CD4-positive, CD25-positive, alpha-beta regulatory T cell (primary cell): ENCODE measurements around the gene ASTN1. TPM values are rescaled to one million over a fixed set of nuclear protein-coding genes. Genes with fewer than 3 reads are reported as not detected.

Experiments used
- ATAC-seq, 2 donors: fragments of 150-1000 bp; cut with Tn5 transposase; one replicate each; pipeline ENCODE4 v1.10.0; 2021; ENCODE audit warnings: low read depth in 2 of 2, moderate number of reproducible peaks in 2 of 2, moderate library complexity in 1 of 2
- DNase-seq, 3 donors: peaks; one replicate each; pipeline versions ENCODE4 v3.0.0 to v3.0.0-alpha.2; 2012 to 2022; ENCODE audit warnings: mixed read lengths in 1 of 3
- H3K27ac ChIP-seq: one replicate; pipeline ENCODE4 v1.7.0; 2013; ENCODE audit warnings: mild to moderate bottlenecking, low read length; ENCODE audit not compliant: insufficient read depth, poor library complexity, severe bottlenecking
- H3K27me3 ChIP-seq: one replicate; pipeline ENCODE4 v1.7.0; 2013; ENCODE audit warnings: low read length; ENCODE audit not compliant: control insufficient read depth, insufficient read depth
- H3K36me3 ChIP-seq: one replicate; pipeline ENCODE4 v1.7.0; 2013; ENCODE audit warnings: mild to moderate bottlenecking, low read length, moderate library complexity; ENCODE audit not compliant: control insufficient read depth, insufficient read depth
- H3K4me1 ChIP-seq: 2 replicates; pipeline ENCODE4 v1.7.0; 2013; ENCODE audit warnings: mild to moderate bottlenecking, low read length; ENCODE audit not compliant: insufficient read depth, control insufficient read depth, poor library complexity, severe bottlenecking
- H3K4me3 ChIP-seq: one replicate; pipeline ENCODE4 v1.7.0; 2013; ENCODE audit warnings: low read depth, mild to moderate bottlenecking, low read length, moderate library complexity
- H3K9me3 ChIP-seq, 2 experiments: 1 replicate in 1 of 2; 2 replicates in 1 of 2; pipeline ENCODE4 v1.7.0; 2013; ENCODE audit warnings: low read length in 2 of 2, mild to moderate bottlenecking in 1 of 2, moderate library complexity in 1 of 2; ENCODE audit not compliant: control insufficient read depth in 2 of 2
- H3K27ac Mint-ChIP-seq, 3 donors: one replicate each; pipeline ENCODE4 v1.8.0; 2020 to 2022; ENCODE audit warnings: mild to moderate bottlenecking in 3 of 3, mixed read lengths in 3 of 3, moderate library complexity in 2 of 3
- H3K27me3 Mint-ChIP-seq: one replicate; pipeline ENCODE4 v1.8.0; 2022; ENCODE audit warnings: mild to moderate bottlenecking, mixed read lengths
- H3K36me3 Mint-ChIP-seq: one replicate; pipeline ENCODE4 v1.8.0; 2020; ENCODE audit warnings: mixed read lengths
- H3K4me1 Mint-ChIP-seq, 4 donors: one replicate each; pipeline ENCODE4 v1.8.0; 2020 to 2022; ENCODE audit warnings: mixed read lengths in 4 of 4, mild to moderate bottlenecking in 1 of 4
- H3K4me3 Mint-ChIP-seq, 4 donors: one replicate each; pipeline ENCODE4 v1.8.0; 2020 to 2022; ENCODE audit warnings: mild to moderate bottlenecking in 4 of 4, mixed read lengths in 4 of 4, moderate library complexity in 3 of 4
- H3K9me3 Mint-ChIP-seq, 7 donors: one replicate each; pipeline ENCODE4 v1.8.0; 2020 to 2022; ENCODE audit warnings: mixed read lengths in 7 of 7, mild to moderate bottlenecking in 3 of 7, moderate library complexity in 2 of 7
- polyA plus RNA-seq, 4 donors: library from polyadenylated mRNA; unstranded; fragments of 300-500 nt; fragmentation: Illumina TruSeq; gene quantifications; one replicate each; pipeline ENCODE4 v1.2.3, GENCODE V29; 2021
- total RNA-seq: library from RNA; stranded (reverse); gene quantifications from one replicate; pipeline ENCODE4 v1.2.3, GENCODE V29; 2022

Gene ASTN1
- total and polyA plus RNA-seq, 5 donors from 2014 or later, result not detected

DNA sequence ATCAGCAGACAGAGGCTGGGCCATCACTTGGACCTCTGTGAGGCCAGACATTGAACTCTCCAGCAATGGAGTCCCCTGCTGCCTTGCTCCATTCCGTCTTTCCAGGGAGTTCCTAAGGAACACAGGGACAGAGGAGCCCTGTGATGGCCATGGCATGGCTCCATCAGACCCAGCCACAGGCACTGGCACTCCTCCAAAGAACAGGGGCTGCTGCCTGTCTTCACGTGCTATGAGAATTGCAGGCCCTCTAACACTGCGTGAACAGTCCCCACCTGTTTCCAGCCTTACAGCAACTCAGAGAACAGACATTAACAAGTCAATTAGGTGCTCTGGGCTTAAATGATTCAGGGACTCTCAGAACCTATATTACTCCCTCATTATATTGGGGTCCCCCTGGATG is 140.8 kb downstream of the ASTN1 start:
- peaks cover 0 to 9% (median 4%) of the 10 kb centered on the region in 7 donors for H3K9me3 Mint-ChIP-seq
- no peaks in the 10 kb centered on the region for H3K4me1 Mint-ChIP-seq
- no peaks in the 10 kb centered on the region for H3K27me3 Mint-ChIP-seq
- Histone ChIP-seq H3K4me1 (no peaks in the 10 kb centered on the region), H3K9me3 (no peaks in the 10 kb centered on the region), H3K4me3 (no peak overlapping the region), H3K36me3 (no peaks in the 10 kb centered on the region), H3K27me3 (no peaks in the 10 kb centered on the region), H3K27ac (no peak overlapping the region)
- ATAC-seq (no peak), DNase-seq (no peak)
- no peak overlapping the region for H3K27ac Mint-ChIP-seq
- H3K36me3 Mint-ChIP-seq, result no peaks in the 10 kb centered on the region
- H3K4me3 Mint-ChIP-seq, result no peak overlapping the region

DNA sequence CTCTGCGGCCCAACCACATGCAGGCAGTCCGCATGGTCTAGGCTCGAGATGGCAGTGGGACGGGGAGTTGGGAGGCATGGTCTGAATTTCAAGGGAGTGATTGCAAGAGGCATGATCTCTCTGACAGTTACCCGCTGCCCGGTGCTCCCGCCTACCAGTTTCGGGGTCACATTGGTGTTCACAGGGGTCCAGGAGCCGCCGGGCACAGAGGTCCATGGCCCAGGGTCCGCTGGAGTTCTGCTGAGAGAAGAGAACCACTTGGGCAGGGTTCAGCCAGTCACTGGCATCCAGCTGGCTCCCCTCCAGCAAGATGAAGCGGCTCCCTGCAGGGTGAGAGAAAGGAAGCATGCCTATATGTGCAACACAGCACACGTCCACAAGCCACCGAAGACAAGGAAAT is 141.3 kb downstream of the ASTN1 start:
- Histone ChIP-seq H3K4me1 (no peaks in the 10 kb centered on the region), H3K9me3 (no peaks in the 10 kb centered on the region), H3K27ac (no peak overlapping the region), H3K27me3 (no peaks in the 10 kb centered on the region), H3K36me3 (no peaks in the 10 kb centered on the region), H3K4me3 (no peak overlapping the region)
- H3K9me3 Mint-ChIP-seq, result peaks cover 0 to 9% (median 4%) of the 10 kb centered on the region in 7 donors
- H3K4me3 Mint-ChIP-seq, result no peak overlapping the region
- no peaks in the 10 kb centered on the region for H3K27me3 Mint-ChIP-seq
- ATAC-seq, result no peak
- H3K36me3 Mint-ChIP-seq, result no peaks in the 10 kb centered on the region
- DNase-seq, result no peak
- H3K4me1 Mint-ChIP-seq, result no peaks in the 10 kb centered on the region
- H3K27ac Mint-ChIP-seq, result no peak overlapping the region

DNA sequence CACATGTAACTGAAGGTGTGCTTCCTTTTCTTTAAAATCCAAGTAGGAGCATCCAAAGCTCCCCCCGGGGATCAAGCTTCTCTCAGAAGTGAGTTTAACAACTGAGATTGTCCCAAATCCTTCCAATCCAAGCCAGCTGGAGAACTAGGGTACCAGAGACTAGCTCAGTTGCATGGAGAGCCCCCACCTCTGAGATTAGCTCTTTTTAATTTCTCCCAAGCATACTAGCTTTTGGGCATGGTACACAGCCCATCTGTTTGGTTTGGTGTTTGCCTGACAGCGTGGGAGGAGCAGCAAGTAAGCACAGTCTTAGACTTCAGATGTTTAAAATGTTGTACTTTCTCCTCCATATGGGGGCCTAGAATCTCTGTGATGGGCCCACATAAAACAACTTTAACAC is 142.8 kb downstream of the ASTN1 start:
- H3K36me3 Mint-ChIP-seq, result no peaks in the 10 kb centered on the region

GRCh38 chr1:177020851-177021589 is 143.5 kb downstream of the ASTN1 start:
- Mint-ChIP-seq H3K27ac (no peak overlapping the region), H3K27me3 (no peaks in the 10 kb centered on the region), H3K9me3 (peaks cover 0 to 6% (median 3%) of the 10 kb centered on the region in 7 donors), H3K4me1 (no peaks in the 10 kb centered on the region), H3K4me3 (no peak overlapping the region), H3K36me3 (no peaks in the 10 kb centered on the region)
- Histone ChIP-seq H3K9me3 (no peaks in the 10 kb centered on the region), H3K4me1 (no peaks in the 10 kb centered on the region), H3K27ac (no peak overlapping the region), H3K4me3 (no peak overlapping the region), H3K36me3 (no peaks in the 10 kb centered on the region), H3K27me3 (no peaks in the 10 kb centered on the region)
- ATAC-seq (no peak), DNase-seq (no peak)

More for the DNA sequence above, 142.8 kb downstream of the ASTN1 start:
- ATAC-seq (no peak), DNase-seq (no peak)
- no peaks in the 10 kb centered on the region for H3K4me1 Mint-ChIP-seq
- peaks cover 0 to 6% (median 4%) of the 10 kb centered on the region in 7 donors for H3K9me3 Mint-ChIP-seq
- no peak overlapping the region for H3K27ac ChIP-seq
- H3K4me3 ChIP-seq, result no peak overlapping the region
- no peaks in the 10 kb centered on the region for H3K4me1 ChIP-seq
- no peaks in the 10 kb centered on the region for H3K9me3 ChIP-seq
- no peak overlapping the region for H3K27ac Mint-ChIP-seq
- H3K4me3 Mint-ChIP-seq, result no peak overlapping the region
- no peaks in the 10 kb centered on the region for H3K27me3 ChIP-seq
- no peaks in the 10 kb centered on the region for H3K27me3 Mint-ChIP-seq
- no peaks in the 10 kb centered on the region for H3K36me3 ChIP-seq

- H3K9me3 Mint-ChIP-seq, result peaks cover 0 to 5% (median 2%) of the 10 kb centered on the region in 7 donors
- no peak overlapping the region for H3K27ac Mint-ChIP-seq
- DNase-seq, result no peak
Observed at GRCh38 chr1:177017287-177017852, 147.1 kb downstream of the ASTN1 start.

GRCh38 chr1:177014325-177014724 is 150.2 kb downstream of the ASTN1 start:
- no peaks in the 10 kb centered on the region for H3K27me3 Mint-ChIP-seq
- DNase-seq (no peak), ATAC-seq (no peak)
- H3K27me3 ChIP-seq, result no peaks in the 10 kb centered on the region
- H3K4me1 ChIP-seq, result no peaks in the 10 kb centered on the region
- H3K27ac Mint-ChIP-seq, result no peak overlapping the region
- H3K36me3 Mint-ChIP-seq, result no peaks in the 10 kb centered on the region
- H3K4me1 Mint-ChIP-seq, result no peaks in the 10 kb centered on the region
- H3K9me3 ChIP-seq, result no peaks in the 10 kb centered on the region
- no peak overlapping the region for H3K27ac ChIP-seq
- H3K9me3 Mint-ChIP-seq, result peaks cover 0 to 3% (median 0%) of the 10 kb centered on the region in 7 donors
- H3K4me3 ChIP-seq, result no peak overlapping the region
- no peaks in the 10 kb centered on the region for H3K36me3 ChIP-seq
- H3K4me3 Mint-ChIP-seq, result no peak overlapping the region

More at GRCh38 chr1:177017287-177017852, 147.1 kb downstream of the ASTN1 start:
- H3K4me3 Mint-ChIP-seq, result no peak overlapping the region
- ATAC-seq, result no peak
- Histone ChIP-seq H3K27ac (no peak overlapping the region), H3K27me3 (no peaks in the 10 kb centered on the region), H3K9me3 (no peaks in the 10 kb centered on the region), H3K4me3 (no peak overlapping the region), H3K4me1 (no peaks in the 10 kb centered on the region), H3K36me3 (no peaks in the 10 kb centered on the region)
- no peaks in the 10 kb centered on the region for H3K4me1 Mint-ChIP-seq
- no peaks in the 10 kb centered on the region for H3K27me3 Mint-ChIP-seq
- no peaks in the 10 kb centered on the region for H3K36me3 Mint-ChIP-seq

DNA sequence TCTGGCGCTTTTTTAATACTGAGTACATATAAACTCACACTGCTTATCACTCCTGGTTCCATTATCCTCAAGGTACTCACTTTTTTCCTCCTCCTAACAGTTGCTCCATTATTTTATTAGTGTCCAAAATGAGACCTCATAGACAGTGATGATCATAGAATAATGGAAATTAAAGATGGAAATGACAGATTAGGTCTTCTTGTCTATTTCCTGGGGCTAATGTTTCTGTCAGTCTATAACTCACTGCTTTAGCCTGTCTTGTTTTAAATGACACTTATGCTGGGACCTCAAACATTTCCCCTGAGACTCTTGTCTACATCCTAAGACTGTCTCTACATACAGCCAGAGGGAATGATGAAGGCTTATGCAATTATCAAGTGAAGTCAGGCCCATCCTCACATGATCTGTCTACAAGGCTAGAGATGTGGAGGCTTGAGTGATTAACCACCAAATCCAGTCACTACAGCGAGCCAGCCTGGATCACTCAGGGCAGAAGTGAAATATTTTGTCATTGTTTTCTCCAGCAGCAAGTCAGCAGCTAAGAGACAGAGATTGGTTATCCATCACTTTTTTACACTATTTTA is 152.1 kb downstream of the ASTN1 start:
- H3K27ac Mint-ChIP-seq, result no peak overlapping the region
- H3K4me3 Mint-ChIP-seq, result no peak overlapping the region
- Histone ChIP-seq H3K27me3 (no peaks in the 10 kb centered on the region), H3K4me3 (no peak overlapping the region), H3K4me1 (no peaks in the 10 kb centered on the region), H3K9me3 (no peaks in the 10 kb centered on the region), H3K36me3 (no peaks in the 10 kb centered on the region), H3K27ac (no peak overlapping the region)
- DNase-seq, result no peak
- peaks cover 0 to 3% (median 0%) of the 10 kb centered on the region in 7 donors for H3K9me3 Mint-ChIP-seq
- H3K4me1 Mint-ChIP-seq, result no peaks in the 10 kb centered on the region
- ATAC-seq, result no peak
- H3K27me3 Mint-ChIP-seq, result no peaks in the 10 kb centered on the region
- no peaks in the 10 kb centered on the region for H3K36me3 Mint-ChIP-seq
